ENCODE measurements around the gene SH3GL2.

The SH3GL2 gene

DNA sequence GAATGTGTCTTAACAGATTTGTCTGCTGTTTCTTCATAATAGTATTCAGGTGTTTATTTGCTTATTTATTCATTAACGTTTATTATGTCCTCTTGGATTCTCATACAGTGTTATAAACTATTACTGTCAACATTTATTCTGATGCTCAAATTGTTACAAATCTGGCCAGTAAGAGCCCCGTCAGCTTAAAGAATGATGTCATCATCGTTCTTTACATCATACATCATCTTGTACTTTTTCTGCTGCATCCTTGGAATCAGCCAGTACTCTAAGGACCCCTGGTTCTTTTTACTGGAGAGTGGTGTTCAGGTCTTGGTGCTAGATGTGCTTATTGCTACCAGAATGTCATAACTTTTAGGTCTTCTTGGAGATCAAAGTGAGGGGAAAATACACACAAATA, 86.6 kb downstream of the SH3GL2 start:
- DNase-seq = no peak

DNA sequence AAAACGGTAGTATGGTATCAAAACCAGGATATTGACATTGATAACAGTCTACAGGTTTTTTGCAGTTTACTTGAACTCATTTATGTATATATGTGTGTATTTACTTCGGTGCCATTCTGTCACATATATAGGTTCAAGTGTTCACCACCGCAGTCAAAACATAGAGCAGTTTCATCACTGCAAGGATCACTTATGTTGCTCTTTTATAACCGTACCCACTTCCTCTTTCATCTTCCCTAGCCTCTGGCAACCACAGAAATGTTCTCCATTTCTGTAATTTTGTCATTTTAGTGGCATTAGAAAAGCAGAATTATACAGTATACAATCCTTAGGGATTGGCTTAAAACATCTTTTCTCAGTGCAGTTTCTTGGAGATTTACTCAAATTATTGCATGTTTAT, 90.3 kb downstream of the SH3GL2 start:
- no peak for DNase-seq

DNA sequence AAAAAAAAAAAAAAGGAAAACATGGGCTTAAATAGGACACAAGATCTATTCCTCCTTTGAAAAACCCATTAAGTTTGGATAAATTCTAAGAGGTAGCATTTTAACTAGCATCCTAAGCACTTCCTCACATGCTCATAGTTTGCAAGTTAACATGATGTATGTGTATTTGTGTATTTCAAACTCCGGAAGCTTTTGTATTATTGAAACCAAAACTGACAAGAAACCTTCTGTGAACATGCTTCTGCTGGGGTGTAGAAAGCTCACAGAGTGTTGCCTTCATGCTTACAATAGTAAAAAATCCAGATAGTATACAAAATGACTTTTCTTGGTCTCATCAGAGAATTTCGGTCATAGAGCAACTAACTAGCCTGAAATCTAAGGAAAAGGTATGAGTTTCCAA, 103.8 kb downstream of the SH3GL2 start:
- no peak for DNase-seq

DNA sequence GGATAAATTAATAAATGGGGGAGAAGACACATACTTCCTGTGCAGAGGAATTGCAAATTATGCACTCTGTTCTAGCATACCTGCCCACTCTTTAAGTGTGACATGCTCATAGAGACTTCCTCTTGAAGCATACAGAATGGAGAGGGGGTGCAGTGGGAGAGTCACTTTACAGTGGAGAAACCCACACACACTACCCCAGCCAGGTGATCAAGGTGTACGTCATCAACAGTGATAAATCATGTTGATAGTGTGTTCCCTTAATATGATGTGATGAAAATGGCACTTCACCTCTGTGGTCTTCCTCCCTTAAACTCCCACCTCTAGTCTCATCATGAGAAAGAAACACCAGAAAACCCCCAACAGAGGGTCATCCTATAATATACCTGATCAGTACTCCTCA, 110.0 kb downstream of the SH3GL2 start:
- DNase-seq = no peak

DNA sequence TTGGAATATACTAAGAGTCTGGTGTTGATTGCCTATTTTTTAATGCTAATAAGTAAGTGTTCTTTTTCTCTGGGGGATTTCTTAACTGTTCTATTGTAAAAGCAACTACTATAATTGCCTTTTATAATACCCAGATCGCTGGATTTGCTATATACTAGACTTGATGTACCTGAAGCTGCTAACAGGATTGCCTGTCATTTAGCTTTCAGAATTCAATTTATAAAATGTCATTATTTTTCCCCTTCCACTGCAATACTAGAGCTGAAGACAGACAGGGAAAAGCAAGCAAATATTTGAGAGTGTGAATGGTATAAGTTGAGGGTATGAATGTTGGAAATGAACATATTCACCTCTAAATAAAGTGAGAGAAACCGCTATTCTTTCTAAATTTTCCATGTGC, 115.5 kb downstream of the SH3GL2 start:
- no peak for DNase-seq

DNA sequence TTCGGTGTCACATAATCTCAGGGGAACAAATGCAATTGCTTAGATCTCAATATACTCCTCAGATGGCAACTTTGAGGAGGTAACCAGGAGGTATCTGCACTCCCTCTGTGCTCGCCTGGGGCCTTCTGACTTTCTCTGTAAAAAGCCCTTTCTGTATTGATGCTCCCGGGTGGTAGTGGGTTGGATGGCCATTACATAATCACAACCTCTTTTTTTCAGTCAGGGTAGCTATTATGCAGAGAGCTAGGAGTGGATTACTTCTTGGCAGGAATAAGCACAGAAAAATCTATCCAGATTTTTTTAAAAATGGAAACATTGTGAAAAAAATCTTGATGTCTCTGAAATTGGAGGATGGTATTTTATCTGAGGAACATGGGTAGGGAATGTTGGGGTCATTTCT, 116.6 kb downstream of the SH3GL2 start:
- DNase-seq = no peak

DNA sequence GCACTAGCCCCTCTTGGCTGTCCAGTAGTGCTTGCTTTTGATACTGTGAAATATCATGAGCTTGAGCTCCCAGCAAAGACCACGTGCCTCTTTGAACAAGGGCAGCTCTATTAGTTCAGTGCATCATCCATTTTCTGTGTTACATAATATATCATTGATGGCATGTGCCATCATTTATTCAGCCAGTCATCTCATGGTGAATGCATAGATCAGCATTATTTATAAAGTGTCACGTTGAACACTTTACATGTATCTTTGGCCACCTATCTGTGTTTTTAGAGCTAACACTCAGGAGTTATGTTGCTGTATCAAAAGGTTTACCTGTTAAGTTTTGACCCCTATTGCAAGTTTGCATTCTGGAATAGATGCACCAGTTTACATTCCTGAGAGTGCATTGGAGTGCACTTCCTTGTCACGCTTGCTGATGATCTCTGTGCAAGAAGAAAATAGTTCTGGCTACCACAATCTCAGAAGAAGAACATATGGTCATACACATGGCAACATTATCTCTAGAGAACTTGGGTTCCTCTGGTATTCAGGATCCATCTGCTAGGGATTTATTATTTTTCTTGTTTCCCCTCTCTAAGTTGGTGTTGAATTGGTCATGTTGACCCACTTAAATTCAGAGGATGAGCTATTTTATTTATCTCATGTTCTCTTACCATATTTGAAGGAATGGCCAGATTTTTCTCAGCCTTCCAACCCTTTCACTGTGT, 120.9 kb downstream of the SH3GL2 start:
- no peak for DNase-seq

DNA sequence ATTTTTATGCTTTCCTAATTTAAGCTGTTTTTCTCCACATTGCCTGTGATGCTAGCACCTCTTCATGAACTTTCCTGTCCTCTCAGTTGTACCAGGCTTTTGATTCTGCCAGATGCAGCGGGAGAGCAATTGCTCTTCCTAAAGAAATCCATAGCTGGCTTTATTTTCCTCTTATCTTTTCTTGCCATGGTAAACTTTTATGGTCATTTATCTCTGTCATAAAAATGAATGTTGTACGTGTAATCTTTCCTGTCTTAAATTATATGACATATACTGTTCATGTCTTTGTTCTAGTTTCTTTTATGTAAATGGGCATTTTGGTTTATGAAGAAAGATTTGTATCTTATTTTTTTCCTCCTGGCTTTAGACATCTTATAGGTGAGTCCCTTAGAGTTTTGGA, 127.5 kb downstream of the SH3GL2 start:
- DNase-seq = no peak

DNA sequence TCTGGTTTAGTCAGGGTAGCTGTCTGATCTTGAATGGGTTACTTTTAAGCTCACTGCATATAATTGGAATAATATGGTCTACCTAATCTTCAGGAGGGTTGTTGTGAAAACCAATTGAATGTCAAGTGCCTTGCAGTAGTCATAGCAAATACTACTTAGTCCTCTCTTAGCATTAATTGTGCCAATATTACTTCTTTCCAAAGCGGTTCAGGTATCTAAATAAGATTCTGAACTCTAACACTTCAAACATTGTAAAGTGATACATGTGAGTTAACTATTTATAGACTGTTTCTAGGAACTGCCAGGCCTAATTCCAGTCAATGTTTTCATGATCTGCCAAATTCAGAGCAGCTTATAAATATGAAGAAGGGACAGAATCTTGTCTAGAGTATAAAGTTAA, 140.2 kb downstream of the SH3GL2 start:
- DNase-seq = no peak

DNA sequence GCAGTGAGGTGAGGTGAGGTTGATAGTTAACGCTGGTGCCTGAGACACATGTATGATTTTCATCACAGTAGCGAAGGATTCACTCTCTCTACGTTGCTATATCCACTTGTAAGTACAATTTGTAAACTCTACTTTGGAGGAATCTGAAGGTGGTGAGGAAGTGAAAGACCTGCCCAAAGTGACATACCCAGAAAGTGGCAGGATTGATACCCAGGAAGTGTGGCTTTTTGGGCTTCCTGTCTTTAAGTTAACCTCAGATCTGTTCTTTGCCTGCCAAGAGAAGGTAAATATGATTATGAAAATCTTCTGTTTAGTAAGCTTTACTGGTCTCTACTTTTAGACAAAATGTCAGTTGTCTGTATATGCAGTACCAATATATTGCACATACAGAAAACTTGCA, 143.1 kb downstream of the SH3GL2 start:
- no peak for DNase-seq

DNA sequence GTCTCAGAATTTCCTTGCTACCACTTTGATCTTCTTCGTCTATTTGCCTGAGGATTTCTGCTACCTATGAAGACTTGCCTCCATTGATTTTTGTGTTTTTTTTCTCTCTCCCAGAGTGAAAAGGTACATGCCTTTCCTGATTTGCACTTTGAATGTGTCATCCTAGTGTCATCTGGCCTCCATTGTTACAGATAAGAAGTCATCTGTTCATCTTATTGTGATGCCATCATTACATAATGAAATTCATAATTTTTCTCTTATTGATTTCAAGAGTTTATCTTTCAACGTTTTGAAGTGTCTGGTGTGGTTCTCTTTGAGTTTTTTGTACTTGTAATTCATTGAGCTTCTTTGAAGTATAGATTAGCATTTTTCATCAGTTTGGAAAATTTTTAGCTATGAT, 144.8 kb downstream of the SH3GL2 start:
- DNase-seq = no peak

DNA sequence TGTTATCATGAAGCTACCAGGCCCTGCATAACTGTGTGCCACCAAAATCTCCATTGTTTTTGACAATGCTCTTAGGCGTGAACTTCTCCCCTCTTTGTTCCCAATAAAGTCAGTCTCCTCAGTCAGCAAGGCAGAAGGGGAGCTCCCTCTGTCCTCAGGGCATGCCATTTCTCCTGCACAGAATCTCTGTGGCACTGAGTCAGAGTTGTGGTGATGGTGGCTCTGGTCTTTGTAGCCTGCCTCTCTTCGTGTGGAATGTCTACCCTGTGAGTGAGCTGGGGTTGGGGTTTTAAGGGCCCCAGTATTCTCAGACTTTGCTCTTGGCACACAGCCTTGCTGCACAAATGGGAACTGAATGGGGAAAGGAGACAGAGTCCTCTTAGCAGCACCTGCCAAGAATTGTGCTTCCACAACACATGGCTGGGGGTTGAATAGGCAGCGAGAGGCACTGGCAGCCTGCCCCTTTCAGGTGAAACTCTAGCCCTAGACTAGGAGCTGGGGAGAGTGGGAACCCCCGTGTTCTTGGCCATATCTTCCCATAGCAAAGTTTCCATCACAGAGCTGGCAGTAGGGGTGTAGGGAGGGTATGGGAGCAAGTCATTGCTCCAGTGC, 146.6 kb downstream of the SH3GL2 start:
- no peak for DNase-seq

DNA sequence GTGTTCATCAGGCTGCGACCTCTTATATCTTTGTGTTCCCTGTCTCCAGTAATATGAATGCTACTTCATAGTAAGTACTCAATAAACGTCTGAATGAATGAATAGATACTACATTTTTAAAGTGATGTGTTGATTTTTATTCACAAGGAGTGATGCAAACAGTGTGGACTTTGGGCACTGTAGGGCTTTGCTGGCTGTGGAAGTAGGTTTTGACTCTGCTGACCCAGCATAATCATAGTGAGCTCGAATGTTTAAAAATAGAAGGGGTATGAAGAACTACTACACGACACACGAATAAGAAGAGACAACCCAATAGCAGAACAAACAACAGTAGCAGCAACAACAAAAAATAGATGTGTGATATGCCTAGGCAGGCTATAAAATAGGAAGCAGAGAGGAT, 147.4 kb downstream of the SH3GL2 start:
- no peak for DNase-seq

DNA sequence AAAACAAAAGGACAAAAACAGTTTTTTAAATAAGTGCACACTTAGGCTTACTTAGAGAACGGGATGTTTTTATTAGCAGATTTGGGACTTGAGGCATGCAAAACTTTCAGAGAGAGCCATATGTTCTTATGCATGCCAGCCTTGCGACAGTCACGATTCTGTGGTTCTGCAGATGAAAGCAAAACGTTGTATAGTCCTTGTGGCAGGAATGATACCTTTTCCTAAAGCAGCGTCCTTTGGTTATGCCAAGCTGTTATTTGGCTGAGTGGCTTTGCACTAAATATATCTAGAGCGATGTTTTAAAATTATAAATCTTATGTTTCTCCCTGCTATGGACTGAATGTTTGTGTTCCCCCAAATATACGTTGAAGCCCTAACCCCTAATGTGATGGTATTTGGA, 152.0 kb downstream of the SH3GL2 start:
- DNase-seq = no peak

DNA sequence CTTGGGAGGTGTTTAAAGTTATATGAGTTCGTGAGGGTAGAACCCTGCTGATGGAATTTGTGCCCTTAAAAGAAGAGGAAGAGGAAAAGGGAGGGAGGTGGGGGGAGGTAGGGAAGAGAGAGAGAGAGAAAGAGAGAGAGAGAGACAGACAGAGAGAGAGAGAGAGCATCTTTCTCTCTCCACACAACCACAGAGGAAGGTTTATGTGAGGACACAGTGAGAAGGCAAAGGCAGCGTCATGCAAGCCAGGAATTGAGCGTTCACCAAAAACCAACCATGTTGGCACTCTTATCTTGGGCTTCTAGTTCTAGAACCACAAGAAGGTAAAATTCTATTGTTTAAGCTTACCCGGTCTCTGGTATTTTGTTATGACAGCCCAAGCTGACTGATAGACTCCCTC, 152.4 kb downstream of the SH3GL2 start:
- DNase-seq = no peak

DNA sequence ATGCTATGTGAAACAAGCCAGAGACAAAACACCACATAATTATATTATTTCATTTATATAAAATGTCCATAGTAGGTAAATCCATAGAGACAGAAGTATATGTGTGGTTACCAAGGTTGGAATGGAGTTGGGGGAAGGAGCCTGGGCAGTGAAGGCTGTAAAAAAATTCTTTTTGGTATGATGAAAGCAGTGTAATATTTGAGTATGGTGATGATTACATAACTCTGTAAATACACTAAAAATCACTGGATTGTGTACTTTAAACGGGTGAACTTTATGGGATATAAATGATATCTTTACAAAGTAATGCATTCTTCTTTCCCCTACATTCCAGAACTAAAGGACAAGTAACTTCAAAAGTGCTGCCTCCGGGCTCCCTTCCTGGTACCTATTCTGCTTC, 155.8 kb downstream of the SH3GL2 start:
- DNase-seq = no peak

DNA sequence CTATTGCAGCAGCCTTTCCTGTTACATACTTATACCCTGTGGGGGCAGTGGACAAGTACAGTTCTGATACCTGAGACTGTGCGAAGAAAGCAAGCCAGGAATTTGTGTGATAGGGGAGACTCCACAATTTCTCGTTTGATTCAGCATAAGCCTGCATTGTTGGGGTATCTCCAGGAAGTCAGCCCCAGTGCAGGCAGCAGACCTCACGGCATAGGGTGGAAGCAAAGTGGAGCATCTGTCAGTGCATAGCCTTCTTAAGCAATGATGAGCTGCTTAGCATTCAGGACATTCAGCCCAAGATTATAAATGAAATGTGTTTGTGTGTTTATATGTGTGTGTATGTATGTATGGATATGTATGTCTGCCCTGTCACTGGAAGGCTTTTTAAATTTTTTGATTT, 157.0 kb downstream of the SH3GL2 start:
- DNase-seq = no peak

DNA sequence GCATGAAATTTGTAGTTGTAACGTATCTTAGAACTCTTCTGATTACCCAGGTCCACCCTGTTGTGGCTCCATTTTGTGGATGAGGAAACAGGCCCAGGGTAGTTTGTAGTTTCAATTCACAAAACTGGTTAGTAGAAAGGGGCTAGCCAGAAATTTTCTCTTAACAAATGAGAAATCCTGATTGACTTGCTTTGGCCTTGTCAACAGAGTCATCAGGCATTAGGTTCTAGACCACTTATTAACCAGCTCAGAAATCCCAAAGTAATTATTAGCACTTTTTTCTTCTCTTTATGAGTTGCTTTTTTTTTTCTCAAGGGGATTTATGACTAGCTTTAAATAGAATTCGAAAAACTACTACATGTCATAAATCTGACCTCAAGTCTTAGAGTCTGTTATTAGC, 160.2 kb downstream of the SH3GL2 start:
- no peak for DNase-seq

DNA sequence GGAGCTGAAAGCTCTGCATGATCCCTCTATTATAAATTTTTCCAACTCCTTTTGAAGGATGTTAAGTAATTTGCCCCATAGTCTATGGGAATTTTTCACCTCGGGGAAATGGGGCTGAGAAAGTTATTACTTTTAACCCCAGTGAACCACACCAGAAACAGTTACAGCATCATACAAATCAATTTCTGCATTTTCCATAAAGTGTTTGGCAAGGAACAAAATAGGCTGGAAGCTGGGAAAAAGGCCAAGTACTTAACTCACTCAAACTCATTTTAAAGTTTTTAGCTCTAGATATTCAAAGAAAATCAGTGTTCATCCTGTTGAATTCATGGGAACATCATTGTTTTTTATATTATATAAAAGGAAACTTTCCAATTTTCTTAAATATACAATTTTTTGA, 160.9 kb downstream of the SH3GL2 start:
- no peak for DNase-seq

DNA sequence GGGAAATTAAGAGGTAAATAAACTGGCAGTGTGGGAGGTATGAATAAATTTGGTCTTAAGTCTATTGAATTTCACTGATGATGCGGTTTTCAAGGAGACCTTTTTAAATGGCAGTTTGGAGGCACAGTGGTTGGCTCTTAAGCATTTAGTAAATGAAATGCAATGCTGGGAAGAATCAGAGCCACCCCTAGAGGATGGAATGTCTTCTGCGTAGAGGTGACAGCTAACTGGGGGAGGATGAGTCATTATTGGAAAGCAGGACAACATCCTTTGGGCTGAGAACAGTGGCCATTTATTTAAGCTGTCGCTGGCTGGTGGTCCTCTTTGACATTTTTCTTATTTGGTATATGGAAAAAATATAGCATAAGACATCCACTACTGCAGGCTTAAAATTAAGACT, 163.2 kb downstream of the SH3GL2 start:
- DNase-seq = no peak

DNA sequence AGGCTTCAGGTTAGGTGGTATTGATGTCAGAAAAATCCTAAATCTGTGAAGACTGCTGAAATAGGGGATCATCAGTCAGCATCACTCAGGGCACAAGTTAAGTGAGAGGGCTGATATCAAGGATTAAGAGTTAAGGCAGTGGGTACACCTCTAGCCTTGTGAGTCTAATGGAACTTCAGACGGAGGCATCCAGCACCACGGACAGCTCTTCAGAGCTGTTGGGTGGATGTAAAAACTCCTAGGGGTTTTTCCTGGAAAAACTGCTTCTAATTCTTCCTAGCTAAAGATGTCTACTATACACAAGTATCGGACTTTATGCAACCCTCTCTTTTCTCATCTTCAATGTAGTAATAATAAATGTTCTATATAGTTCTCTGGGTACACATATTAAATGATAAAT, 165.9 kb downstream of the SH3GL2 start:
- no peak for DNase-seq

DNA sequence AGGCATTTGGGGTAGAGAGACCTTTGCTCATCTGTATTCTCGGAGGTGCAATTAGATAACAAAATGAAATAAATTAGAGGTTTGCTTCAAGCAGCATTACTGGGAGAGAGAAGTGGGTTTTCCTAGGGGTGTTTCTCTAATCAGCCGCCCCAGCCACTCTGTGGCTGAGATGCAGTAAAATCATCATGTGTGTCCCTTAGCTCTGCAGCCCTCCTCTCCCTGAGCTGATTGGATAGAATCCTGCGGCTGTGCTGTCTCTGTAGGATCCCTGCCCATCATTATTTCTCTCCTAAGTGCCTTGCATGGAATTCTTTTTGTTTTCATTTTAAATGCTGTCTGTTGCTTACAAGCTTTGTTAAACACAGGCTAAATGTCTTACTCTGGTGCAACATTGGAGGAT, 171.4 kb downstream of the SH3GL2 start:
- DNase-seq = no peak

DNA sequence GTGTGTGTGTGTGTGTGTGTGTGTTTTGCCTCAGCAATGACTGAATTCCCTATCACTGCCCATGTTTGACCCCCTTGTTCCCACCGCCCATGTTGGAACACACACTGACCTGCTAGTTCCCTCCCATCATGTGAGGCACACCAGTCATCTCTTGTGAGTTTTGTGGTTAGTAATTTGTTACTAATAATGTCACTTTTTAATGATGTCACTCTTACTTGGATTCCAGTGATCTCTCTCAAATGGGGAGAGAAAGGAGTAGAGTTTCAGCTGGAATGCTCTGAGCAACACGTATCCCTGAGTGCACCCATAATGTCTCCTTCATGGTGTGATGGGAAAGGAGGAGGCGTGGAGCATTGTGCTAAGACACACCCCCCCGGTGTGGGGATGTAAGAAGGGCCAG, 172.6 kb downstream of the SH3GL2 start:
- no peak for DNase-seq

DNA sequence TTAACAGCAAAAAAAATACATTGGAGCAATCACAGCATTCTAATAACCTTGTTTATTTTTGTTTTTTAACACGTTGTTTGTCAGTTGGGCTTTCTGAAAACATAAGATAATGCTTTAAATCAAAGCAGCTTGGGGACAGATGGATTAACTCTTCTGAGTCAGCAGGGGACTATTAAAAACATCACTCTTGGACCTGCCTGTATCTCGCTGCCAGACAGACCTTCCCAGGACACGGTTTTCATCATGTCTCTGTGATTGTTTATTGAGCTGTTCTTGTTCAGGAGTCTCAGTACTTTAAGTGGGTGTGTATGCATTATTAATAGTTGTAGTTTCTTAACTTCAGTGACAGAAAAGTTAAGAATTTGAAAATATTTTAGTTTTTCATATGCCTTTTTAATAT, 173.2 kb downstream of the SH3GL2 start:
- no peak for DNase-seq

DNA sequence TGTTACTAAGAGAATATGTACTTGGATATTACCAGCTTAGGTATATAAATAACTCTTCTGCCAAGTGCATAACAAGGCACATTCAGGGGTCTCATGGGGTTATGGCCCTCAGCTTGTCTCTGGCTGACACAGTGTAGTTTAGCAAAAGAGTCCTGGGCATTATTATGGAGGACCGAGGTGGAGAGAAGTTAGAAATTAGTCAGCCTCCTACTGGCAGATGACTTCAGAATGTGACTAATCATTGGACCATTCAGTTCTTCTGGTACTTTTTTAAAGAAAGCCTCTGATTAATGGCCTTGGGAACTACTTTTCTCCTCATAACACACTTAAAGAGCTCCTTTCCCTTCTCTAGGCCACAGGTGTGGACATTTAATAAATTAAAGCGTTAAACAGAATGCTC, 178.9 kb downstream of the SH3GL2 start:
- no peak for DNase-seq
